GM12892 (cell line): ENCODE measurements around the gene IQGAP2.

ENCODE experiments used
- POLR2A ChIP-seq: IDR thresholded peaks from 2 replicates; pipeline ENCODE4 v1.6.1; 2011; ENCODE audit warnings: low read depth, low read length, control low read depth
- POLR2AphosphoS5 ChIP-seq: IDR thresholded peaks from 2 replicates; pipeline ENCODE4 v1.6.1; 2011; ENCODE audit warnings: low read depth, low read length, control low read depth

GRCh38 chr5:76422227-76422626 is 19.1 kb downstream of the IQGAP2 start:
- TF ChIP-seq POLR2A, result no peak
- no peak for TF ChIP-seq POLR2AphosphoS5
